DMS 273 treated with DMSO at 0.1 percent for 48 hours (cell line): ENCODE measurements around the gene MOK.
A peak's percentile ranks its signal among the peaks of the same experiment; 100 is the strongest.
"Not testable (repeated sequence)": the region's sequence is repeated elsewhere in the genome, so short reads cannot be mapped to it uniquely, and the experiment has no call there.

Experiments
- DNase-seq: peaks from one replicate; lab custom pipeline; 2025; lab: John Stamatoyannopoulos, UW

Gene MOK

DNA sequence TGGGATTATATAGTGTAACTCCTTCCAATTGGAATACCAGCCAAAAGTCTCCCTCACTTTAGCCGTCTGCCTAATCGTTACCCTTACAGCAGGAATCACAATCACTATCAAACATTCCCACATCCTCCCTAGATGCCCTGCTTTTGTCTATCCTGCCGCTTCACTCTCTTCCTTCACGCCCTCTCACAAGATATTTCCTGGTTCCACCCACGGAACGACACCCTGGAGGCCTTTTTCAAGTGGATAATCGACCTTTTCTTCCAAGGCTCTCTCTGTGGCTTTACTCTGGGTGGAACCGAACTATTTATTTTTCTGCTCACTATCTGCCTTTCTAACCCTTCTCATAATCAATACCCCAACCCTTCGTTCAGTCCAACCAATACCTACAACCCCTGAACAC, 58.9 kb downstream of the MOK start:
- DNase-seq, result no peak

DNA sequence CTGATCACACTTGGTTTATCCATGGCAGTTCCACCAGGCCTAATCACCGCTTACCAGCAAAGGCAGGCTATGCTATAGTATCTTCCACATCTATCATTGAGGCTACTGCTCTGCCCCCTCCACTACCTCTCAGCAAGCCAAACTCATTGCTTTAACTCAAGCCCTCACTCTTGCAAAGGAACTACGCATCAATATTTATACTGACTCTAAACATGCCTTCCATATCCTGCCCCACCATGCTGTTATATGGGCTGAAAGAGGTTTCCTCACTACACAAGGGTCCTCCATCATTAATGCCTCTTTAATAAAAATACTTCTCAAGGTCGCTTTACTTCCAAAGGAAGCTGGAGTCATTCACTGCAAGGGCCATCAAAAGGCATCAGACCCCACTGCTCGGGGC, 61.2 kb downstream of the MOK start:
- DNase-seq, result not testable (repeated sequence)

DNA sequence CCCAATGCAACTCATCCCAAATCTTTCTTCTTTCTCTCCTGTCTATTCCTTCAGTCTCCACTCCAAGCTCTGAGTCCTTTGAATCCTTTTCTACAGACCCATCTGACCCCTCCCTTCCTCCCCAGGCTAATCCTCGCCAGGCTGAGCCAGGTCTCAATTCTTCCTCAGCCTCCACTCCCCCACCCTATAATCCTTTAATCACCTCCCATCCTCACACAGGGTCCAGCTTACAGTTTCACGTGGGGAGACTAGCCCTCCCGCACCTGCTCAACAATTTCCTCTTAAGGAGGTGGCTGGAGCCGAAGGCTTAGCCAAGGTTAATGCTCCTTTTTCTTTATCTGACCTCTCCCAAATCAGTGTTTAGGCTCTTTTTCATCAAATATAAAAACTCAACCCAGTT, 63.8 kb downstream of the MOK start:
- DNase-seq, result no peak

DNA sequence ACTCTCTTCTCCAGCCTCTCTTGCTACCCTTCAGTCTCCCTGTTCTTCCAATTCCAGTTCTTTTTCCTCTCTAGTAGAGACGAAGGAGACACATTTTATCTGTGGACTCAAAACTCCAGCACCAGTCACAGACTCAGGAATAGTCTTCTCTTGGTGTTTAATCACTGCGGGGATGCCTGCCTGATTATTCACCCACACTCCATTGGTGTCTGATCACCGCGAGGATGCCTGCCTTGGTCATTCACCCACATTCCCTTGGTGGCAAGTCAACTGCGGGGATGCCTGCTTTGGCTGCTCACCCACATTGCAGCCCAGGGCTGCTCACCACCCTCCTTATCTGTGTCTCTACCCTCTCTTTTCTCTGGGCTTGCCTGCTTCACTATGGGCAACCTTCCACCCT, 64.5 kb downstream of the MOK start:
- DNase-seq, result not testable (repeated sequence)

DNA sequence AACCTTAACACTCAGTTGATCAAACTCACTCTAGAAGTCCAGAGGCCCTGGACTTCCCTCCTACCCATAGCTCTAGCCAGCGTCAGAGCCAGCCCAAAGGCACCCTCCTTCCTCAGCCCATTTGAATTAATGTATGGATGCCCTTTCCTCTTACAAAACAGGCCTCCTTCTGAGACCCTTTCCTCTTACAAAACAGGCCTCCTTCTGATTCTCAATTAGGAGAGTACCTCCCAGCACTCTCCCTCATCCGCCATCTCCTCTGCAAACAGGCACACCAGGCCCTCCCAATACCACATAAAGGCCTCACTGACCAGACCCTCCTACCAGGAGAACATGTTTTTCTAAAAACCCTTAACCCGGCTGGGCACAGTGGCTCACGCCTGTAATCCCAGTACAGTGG, 65.7 kb downstream of the MOK start:
- DNase-seq, result no peak

DNA sequence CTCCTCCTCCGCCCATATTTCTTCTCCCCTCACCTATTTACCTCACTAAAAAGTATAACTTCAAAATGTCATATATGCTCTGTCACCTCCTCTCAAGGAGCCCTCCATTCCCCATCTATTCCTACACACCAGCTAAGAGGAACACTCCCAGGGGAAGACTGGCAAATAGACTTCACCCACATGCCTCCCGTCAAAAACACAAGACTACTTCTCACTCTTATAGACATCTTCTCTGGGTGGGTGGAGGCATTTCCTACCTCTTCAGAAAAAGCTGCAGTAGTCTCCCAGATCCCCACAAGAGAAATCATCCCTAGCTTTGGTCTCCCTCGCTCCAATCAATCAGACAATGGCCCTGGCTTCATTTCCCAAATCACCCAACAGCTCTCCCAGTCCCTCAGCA, 66.2 kb downstream of the MOK start:
- no peak for DNase-seq

DNA sequence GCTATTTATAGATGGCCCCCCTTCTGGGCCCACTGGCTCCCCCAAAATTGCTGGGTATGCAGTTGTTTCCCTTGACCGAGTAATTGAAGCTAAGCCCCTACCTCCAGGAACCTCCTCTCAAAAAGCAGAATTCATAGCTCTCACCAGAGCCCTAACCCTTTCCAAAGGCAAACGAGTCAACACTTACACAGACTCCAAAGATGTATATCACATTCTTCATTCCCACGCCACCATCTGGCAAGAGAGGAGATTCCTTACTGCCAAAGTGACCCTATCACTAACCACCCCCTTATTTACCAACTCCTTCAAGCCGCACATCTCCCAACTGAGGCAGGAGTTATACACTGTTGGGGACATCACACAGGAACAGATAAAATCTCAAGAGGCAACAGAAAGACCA, 66.8 kb downstream of the MOK start:
- no peak for DNase-seq

DNA sequence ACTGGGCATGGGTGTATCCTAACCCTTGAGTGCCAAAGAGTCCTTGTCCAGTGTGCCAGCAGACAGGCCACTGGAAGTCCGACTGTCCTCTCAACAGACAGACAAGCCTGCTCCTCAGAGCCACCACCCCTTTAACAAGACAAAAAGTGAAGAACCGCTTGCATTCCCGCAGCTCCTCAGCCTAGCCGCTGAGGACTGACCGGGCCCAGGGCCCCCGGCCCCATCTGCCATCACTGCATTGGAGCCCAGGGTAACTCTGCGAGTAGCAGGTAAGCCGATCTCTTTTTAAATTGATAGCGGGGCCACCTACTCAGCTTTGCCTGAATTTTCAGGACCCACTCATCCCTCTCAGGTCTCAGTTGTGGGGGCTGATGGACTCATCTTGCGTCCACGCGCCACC, 68.9 kb downstream of the MOK start:
- DNase-seq, result no peak

DNA sequence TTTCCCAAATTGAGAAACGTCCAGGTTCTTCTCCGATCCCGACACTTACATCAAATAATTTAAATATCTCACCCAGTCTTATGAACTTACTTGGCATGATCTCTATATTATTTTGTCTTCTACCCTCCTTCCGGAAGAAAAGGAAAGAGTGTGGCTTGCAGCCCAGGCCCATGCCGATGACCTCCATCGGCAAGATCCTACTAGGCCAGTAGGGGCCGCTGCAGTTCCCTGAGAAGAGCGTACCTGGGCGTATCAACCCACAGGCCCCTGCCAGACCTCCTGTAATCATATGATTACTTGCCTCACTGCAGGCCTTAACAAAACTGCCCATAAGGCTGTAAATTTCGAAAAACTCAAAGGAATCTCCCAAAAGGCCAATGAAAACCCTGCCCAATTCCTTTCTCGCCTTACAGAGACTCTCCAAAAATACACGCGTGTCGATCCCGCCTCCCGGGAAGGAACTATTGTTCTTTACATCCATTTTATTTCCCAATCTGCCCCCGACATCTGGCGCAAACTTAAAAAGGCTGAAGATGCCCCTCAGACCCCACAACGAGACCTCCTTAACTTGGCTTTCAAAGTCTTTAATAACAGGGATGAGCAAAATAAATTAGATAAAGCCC, 69.6 kb downstream of the MOK start:
- peak; percentile 51 for DNase-seq

DNA sequence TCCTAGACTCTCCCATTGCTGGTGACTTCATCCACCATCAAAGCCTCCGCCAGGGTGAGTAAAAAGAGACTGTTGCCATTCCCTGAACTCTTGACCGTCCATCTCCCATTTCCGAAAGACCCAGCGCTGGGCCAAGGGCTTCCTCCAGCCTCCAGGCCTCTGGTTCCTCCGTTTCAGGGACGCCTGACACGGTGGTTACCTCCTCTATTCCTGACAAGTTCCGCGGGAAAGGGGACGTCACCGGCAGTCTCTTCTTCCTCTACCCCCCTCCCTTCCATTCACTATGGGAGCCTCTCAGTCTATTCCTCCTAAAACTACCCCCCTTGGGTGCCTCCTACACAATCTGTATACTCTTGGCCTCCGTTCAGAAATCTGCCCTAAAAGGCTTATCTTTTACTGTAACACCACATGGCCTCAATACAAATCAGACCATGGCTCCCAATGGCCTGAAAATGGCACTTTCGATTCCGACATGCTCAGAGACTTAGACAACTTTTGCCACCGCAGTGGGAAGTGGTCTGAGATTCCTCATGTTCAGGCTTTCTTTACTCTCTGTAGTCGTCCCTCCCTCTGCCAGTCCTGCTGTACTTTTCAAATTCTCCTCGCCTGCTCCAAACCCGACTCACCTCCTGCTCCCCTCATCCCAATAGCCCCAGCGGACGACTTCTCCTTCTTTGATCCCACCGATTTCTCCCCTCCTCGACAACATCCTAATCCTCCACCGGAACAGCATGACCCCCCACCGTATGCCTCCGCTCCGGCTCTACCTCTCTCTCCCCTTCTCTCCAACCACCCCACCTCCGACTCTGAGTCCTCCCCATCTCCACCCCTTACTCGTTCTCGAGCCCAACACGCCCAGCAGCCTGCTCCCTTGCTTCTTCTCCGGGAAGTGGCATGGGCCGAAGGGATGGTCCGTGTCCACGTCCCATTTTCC, 70.4 kb downstream of the MOK start:
- DNase-seq, result peak; percentile 85

DNA sequence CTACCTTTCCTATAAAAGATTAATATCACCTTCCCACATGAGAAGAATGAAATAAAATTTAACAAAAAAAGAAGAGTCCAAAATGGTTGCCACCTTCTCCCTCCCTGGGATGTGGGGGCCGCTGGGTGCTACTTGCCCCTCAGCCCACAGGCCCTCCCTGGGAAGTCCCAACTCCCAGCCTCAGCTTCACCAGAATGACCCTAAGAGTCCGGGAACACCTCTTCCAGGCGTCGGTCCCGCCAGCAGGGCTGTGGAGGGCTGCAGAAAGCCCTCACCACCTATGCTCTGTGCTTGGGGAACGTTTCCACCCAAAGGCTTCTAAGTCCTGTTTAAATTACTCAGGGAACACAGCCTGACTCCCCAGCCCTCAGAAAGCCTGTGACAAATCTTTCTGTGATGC, 71.9 kb downstream of the MOK start:
- no peak for DNase-seq

DNA sequence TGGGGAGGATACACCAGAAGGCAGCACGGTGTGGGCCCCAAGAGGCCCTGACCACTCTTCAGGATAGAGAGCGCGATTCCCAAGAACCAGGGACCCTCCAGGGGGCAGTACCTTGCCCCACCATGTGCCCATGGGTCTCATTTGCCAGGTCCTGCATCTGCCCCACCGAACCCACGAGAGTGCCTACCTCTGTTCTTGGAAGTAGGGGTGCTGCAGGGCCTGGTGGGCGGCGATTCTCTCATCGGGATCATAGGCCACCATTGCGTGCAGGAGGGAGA, 72.7 kb downstream of the MOK start:
- DNase-seq, result no peak

DNA sequence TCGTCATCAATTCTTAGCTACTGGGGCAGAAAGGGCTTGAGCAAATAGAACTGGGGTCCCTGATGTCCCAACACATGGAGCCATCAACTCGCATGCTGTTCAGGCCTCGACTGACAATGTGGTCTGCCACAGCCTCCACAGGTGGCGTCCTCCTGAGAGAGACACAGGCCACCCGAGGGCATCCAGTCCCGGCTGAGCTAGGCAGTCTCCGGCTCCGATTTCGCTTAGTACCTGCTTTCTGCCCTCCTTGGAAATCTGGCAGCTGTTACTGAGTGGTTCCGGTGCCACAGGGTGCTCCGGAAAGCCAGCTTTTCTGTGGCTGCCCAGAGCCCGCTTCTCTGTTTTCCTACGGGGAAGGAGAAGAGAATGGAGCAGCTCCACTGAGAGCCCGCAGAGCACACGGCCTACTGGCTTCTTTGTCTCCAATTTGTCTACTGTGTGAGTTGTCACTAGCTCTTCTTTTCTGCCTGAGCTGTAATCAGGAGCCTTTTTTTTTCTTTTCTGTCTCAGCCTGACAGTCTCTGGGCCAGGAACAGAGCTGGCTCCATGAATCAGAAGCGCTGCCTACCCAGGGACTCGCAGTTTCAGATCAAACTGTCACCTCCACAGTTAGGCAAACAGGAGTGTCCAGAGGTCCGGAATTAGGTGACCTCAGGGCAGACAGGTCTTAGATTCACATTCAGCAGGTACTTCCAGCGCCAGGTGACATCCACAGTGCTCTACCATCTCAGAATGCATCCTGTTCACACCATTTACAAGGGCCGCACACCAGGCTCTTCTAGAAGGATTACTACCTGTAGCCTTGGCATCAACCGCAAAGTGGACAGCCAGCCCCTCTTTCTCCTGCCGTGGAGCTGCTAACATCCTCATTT, 73.3 kb downstream of the MOK start:
- DNase-seq, result no peak

DNA sequence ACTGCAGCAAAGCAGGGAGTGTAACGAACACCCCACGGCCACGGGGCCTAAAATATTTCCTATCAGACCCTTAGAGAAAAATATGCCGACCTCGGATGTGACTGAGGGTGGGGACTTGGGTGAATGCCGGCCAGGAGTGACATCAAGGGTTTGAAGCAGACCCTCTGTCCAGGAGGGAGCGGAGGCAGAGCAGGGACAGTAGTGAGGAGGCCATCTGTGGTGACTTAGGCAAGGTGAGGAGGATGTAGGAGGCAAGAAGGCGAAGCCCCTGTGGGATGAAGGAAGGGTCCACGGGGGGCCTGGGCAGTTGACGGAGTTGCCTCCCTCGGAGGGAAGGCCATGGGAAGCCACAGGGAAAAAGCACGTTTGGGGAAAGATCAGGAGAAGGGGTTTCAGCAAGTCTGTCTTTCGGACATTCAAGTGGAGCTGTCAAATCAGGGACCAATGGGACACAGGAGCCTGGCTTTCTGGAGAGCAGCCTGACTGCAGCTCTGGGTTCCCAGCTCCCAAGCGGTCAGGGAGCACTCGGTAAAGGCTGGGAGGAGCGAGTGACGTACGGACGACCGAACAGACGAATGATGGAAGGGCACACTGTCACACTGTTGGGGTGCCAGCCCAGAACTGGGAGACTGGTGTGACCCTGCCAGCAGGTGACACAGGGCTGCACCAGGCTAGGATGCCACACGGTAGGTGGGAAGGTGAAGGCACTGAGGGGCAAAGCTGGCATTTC, 74.3 kb downstream of the MOK start:
- no peak for DNase-seq

DNA sequence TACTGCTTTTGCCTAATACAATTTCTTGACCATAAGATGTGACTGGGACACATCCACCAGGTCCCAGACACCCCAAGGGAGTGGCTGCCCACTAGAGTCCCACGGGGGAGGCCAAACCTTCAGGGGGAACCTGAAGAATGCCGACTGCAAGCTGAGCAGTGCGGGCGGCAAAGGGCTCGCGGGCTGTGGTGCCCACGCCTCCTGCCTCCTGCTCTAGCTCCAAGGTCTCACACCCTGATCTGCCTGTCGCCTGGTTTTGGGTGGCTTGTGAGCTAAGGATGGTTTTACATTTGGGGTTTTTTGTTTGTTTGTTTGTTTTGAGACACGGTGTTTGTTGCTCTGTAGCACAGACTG, 75.2 kb downstream of the MOK start:
- no peak for DNase-seq

DNA sequence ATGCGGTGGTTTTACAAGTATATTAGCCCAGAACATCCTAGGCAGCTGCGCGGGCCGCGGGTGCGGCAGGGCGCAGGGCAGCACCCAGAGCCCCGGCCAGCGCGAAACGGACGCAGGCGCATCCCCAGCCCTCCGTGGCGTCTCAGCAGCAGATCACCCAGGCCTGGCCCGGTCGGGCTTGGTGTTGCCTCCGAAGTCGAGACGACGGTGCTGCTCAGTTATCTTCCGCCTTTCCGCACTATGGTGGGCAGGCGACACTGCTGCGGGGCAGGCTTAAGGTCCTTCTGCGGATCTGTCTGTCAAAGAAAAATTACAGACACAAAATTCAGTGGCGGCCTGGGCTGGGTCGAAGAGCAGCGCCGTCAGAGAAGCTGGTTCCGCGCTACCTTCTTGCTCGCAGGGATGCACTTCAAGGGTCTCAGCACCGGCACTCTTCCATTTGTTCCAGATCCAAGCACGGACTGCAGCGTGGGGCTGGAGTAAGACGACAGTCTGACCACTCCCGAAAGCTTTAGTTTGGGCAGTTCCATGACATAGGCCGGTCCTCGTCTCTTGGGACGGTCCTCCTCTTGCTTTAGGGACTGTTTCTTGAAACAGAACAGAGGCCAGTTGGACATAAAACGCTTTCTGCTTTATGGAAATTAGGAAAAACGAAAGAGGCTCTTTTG, 75.8 kb downstream of the MOK start:
- DNase-seq, result no peak

DNA sequence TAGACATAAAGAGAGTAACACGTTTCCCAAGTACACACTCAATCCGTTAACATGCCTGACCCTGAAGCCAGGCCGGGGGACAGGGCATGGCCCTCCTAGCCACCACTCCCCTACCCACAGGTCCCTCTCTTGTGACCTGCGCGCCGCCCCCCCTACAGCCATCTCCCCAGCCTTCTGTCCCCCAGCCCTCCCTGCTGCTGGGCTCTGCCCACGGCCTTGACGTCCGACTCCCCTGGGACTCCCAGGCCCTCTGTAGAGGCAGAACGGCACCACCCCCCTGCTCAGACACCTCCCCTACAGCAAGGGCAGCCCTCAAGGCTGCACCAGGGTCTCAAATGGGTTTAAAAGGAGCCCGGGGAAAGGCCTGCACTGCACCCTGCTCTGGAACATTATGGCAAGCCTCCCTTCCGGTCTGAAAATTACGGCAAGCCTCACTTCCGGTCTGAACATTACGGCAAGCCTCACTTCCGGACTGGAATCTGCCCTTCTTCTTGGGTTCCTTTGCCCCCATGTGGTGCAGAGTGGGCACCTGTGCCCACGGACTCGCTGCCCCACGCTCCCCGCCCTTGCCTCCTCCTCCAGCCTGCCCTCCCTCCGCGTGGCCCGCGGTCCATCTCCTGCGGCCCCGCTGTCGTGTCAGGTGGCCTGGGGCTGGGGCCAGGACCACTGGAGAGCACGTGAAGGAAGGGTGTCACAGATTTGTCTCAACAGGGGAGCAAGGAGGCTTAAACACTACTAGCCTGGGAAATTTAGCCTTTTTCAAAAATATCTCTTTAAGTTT, 77.6 kb downstream of the MOK start:
- no peak for DNase-seq

DNA sequence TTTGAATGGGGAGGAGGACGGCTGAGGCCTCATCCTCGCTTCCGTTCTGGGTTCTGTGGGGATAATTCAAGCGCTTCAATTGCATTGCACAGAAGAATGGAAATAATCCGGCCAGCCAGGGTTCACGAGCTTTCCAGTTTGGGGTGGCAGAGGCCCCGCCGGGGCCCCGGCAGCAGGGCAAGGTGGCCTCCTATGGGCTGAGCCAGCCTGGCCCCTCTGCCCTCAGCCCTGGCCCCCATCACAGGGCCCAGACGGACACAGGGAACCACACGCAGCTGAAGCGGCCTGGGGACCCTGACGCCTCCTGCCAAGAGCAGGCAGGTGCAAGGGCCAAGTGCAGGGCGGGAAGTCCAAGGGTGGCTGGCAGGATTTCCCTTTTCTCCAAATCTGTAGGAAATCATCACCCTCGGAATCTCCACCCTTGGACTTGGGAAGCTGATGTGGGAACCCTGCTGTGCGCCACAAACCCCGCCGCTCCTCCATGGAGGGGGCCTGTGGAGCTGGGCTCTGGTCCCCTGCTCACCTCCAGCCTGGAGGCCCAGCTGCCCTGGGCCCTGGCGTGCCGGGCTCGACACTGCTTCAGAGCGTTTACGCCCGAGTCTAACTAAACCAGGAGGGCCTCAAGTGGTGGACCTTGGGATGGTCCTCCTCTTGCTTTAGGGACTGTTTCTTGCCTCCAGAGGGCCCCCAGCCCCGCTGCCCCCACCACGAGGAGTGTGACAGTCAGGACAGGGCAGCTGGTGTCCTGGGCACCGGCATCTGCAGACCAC, 78.4 kb downstream of the MOK start:
- no peak for DNase-seq

DNA sequence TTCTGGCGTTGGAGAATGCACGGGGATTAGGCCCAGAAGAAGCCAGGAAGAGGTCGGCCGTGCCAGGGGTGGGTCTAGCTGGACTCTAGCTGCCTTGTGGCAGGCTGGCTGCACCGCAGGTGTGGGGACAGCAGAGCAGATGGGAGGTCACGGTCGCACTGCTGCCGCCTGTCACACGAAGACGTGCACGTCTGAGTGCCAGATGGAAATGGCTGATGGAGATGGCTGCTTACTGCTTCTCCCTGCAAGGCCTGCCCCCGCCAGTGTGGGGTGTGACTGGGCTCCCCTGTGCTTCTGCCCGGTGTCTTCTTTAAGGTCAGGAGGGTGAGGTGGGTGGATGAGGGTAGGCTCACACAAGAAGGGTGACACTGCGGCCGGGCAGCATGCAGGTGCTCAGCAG, 79.0 kb downstream of the MOK start:
- no peak for DNase-seq

DNA sequence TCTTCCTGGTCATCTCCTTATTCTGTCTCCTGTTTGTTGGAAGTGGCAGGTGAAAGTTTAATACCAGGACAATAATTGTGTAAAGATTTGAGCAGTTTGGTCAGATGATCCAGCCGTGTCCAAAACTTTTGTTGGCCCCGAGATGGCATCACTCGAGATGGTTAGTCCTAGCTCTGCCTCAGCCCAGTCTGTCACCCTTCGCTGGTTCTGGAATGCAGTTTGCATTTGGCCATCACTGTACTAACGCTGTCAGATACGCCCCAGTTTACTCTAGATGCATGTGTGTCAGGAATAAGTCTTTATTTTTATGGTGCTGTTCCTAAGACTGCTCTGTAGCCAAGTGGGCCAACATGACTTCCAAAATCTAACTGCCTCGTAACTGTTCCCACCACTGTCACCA, 79.6 kb downstream of the MOK start:
- DNase-seq, result no peak
